Measurements from ENCODE around the gene MED13L. TPM values are rescaled to one million over a fixed set of nuclear protein-coding genes. Genes with fewer than 3 reads are reported as not detected.

Gene MED13L
- total RNA-seq, 1 donor from 2014 or later = 193 TPM

- DNase-seq (ENCODE audit: low spot score) (no peak), ATAC-seq (no peak)
- intact Hi-C loops (cut with DNase I) = no loop called here
These were observed 185.9 kb downstream of the MED13L start for GRCh38 chr12:116091579-116091978.

DNA sequence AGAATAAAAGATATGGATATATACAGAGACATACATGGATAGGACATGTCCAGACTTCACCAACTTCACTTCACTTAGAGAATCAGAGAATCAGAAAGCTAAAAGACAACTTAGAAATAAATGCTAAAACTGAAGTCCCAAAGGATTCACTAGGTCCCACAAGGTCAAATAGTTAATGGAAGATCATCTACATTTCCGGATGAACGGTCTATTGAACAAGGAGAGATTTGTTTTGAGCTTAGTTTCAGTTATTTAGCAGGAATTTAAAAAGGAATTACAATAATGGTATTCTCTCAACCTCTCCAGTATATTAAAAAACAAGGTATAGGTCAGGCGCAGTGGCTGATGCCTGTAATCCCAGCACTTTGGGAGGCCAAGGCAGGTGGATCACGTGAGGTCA is 187.0 kb downstream of the MED13L start:
- DNase-seq (ENCODE audit: low spot score) (no peak), ATAC-seq (no peak)
- intact Hi-C loops (cut with DNase I) = no loop called here

- intact Hi-C loops (cut with DNase I) = no loop called here
- DNase-seq (ENCODE audit: low spot score) = no peak
- ATAC-seq = no peak
These were observed 188.4 kb downstream of the MED13L start for GRCh38 chr12:116089080-116089479.

GRCh38 chr12:116087962-116088361 is 189.5 kb downstream of the MED13L start:
- intact Hi-C loops (cut with DNase I) = no loop called here
- ATAC-seq (no peak), DNase-seq (ENCODE audit: low spot score) (no peak)

- ATAC-seq = no peak
- DNase-seq (ENCODE audit: low spot score) = no peak
- intact Hi-C loops (cut with DNase I) = no loop called here
These were observed 190.1 kb downstream of the MED13L start for GRCh38 chr12:116087399-116087798.

DNA sequence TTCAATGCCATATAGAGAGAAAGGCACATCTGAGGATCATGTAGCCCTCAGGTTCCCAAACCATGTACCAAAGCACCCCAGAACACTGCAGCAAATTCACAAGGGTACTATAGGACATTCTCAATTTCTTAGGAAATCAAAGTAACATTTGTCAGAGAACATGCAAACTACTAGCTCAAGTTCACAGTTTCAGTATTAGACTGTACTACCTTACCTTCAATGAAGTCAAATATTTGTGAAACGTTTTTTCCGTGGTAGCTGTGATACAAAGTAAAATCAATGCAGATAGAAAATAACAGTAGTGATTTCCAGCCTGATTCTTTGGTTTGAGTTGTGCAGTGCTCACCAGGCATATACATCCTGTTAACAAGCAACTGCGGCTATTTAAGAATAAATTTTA is 197.1 kb downstream of the MED13L start:
- intact Hi-C loops (cut with DNase I) = no loop called here
- no peak for DNase-seq (ENCODE audit: low spot score)
- no peak for ATAC-seq

- ATAC-seq (no peak), DNase-seq (ENCODE audit: low spot score) (no peak)
- intact Hi-C loops (cut with DNase I) = no loop called here
These were observed 199.1 kb downstream of the MED13L start for GRCh38 chr12:116078396-116078795.

- intact Hi-C loops (cut with DNase I) = no loop called here
- no peak for ATAC-seq
These were observed 200.1 kb downstream of the MED13L start for GRCh38 chr12:116077431-116077830.

DNA sequence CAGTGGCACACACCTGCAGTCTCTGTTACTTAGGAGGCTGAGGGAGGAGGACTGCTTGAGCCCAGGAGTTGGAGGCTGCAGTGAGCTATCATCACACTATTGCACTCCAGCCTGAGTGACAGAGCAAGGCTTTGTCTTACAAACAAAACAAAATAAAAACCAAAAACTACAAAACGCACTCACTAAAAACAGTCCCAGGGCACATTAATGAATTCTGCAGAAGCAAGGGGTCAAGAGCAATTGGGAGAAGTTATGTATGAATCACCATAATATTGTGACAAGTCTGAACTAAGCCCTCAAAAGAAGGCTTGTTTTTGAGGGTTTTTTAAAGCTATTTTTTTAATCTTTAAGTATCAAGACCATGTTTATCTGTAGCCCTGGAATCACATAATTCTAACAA is 201.1 kb downstream of the MED13L start:
- ATAC-seq = no peak
- intact Hi-C loops (cut with DNase I) = no loop called here
- no peak for DNase-seq (ENCODE audit: low spot score)

More at GRCh38 chr12:116077431-116077830, 200.1 kb downstream of the MED13L start:
- no peak for DNase-seq (ENCODE audit: low spot score)

GRCh38 chr12:116074686-116075085 is 202.8 kb downstream of the MED13L start:
- intact Hi-C loops (cut with DNase I) = no loop called here
- DNase-seq (ENCODE audit: low spot score) (no peak), ATAC-seq (no peak)

DNA sequence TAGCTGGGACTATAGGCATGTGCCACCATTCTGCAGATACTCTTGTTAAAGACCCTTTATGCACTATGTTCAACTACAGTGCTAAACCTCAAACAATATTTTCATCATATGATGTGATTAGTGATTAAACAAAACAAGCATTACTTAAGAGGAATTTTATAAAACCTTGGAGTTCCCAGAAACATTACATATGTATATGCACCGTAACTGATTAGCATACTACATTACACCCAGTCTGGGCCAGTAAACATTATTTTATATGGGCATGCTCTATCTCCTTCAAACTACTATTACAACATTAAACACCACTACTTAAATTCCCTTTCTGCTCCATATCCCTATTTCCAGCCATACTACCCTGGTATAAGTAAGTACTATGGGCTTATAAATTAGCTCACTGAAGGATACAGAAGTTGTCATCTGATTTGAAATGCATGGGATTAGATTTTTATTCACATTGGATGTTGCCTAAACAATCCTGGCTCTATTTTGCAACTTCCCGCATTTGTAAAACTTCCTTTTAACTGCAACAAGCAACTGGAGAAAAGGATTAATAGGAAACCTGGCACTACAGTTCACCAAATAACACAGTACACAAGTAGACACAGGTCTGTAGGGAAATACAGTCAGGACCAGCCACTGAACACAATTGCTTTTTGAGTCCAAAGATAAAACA is 205.8 kb downstream of the MED13L start:
- ATAC-seq (no peak), DNase-seq (ENCODE audit: low spot score) (no peak)
- intact Hi-C loops (cut with DNase I) = no loop called here

- ATAC-seq (no peak), DNase-seq (ENCODE audit: low spot score) (no peak)
- intact Hi-C loops (cut with DNase I) = no loop called here
These were observed 207.0 kb downstream of the MED13L start for GRCh38 chr12:116070444-116070843.

DNA sequence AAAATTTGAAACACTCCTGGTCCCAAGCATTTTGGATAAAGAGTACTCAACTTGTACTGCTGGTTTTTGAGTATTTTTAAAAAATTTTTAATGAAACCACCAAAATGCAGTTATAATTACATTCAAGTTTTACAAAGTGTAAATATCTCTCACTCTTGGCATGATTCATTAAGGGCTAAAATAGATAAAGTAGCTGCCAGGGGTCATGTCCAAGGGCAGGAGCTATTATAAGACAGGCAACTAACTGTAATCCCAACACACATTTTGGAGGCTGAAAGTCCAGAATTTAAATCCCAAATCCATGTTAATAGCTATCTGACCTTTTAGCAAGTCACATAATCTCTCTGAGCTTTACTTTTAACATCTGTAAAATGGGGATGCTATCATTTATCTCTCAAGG is 207.6 kb downstream of the MED13L start:
- intact Hi-C loops (cut with DNase I) = no loop called here
- no peak for DNase-seq (ENCODE audit: low spot score)
- no peak for ATAC-seq

GRCh38 chr12:116068853-116069252 is 208.6 kb downstream of the MED13L start:
- intact Hi-C loops (cut with DNase I) = no loop called here
- ATAC-seq = no peak

DNA sequence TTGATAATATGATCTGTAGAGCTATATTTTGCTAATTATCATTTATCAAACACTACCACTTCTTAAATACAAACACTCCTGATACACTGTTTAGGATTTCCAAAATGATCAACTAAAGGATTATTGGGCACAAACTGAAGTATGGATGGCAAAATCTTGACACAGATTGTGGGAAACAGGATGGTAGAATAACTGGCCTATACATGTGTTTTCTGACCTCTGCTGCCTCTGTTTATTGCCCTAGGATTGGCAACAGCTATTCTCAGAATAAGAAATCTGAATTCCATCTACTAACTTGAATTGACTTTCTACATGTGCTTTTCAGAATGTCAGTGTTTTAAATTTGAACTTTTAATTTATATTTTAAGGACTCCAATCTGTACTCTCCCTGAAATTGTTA is 209.1 kb downstream of the MED13L start:
- ATAC-seq = no peak
- no peak for DNase-seq (ENCODE audit: low spot score)
- intact Hi-C loops (cut with DNase I) = no loop called here

More at GRCh38 chr12:116068853-116069252, 208.6 kb downstream of the MED13L start:
- DNase-seq (ENCODE audit: low spot score) = no peak

DNA sequence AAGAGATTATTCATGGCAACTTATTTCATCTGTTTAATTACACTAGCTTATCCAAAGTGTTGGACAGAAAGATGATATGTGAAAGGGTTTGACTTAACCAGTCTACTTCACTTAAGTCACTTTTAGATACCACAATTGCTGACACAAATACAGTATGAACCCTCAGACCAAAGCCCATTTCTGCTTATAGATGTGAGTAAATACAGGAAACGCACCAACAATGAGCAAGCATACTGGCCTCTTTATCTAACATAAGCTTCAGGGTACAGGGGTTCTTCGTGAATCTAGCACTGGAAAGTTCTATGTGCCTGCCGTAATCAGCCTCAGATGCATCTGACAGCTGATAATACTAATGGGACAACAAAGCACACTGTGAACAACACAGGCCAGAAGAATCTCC is 209.6 kb downstream of the MED13L start:
- DNase-seq (ENCODE audit: low spot score) = no peak
- intact Hi-C loops (cut with DNase I) = no loop called here
- ATAC-seq = no peak

DNA sequence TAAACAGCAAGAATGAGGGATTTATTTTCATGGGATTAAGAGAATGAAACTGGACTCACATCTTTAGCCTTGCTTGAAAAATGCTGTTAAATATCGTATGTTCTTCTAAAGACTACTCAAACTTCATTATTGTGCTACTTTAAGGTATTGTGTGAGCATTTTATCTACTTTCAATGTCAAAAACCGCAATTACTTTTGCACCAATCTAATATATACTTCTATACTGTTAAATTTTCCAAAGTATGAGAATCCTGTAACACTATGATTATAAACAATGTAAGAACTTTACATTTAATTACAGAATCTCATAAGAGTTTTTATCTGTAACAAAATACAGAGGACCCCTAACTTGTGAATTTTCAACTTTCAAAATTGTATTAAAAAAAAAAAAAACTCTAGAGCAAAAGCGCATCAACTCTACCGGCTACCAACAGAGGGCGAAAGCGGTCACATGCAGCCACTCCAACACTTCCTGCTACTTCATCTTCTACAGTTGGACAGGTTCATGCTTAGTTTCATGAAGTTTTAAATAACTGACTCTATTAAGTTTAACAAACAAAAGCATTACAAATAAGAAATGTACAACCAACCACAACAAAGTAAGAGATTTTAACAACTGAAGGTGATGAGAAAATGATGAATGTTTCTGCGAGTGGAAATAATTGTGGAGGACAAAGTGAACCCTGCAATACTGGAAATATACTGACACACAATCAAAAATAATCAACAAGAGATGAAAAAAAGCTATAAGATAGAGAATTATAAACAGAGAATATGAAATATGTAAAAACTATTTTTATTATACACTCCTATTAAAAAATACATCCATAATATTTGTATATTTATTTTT is 210.9 kb downstream of the MED13L start:
- ATAC-seq (no peak), DNase-seq (ENCODE audit: low spot score) (no peak)
- intact Hi-C loops (cut with DNase I) = no loop called here

DNA sequence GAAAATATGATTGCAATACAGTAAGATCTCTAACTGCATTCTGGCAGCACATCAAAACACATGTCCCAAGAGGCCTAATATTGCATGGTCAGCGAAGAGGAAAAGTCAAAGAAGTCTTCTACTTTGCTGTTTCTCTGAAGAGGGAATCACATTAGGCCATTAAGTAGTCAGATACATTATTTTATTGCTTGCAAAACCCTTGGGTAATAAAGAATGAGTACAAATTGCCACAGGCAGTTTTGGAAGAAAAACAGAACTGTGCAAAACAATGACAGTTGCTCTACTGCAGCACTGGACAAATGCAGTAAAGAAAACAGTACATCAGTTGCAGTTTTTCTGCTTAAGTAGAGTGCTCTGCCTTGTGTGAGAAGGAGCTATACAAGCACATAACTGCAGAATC is 211.9 kb downstream of the MED13L start:
- ATAC-seq (peak; percentile 40), DNase-seq (ENCODE audit: low spot score) (no peak)
- intact Hi-C loops (cut with DNase I) = no loop called here

DNA sequence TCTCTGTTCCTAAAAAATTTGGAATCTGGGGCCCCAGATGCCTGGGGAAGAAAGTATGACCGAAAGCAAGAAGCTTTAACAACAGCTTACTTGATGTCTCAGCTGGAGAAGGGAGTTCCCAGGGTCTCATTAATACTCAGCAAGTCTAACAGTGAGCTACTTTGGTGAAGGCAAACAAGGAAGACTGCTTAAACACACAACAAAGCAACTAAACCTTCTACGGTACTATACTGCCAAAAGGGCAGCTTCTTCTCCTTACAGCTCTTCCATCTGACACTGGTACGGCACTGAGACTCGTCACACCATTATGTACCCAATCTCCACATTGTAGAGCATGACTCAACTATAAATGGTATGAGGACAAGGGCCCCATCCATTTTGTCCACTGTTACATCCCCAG is 213.0 kb downstream of the MED13L start:
- DNase-seq (ENCODE audit: low spot score) (no peak), ATAC-seq (no peak)
- intact Hi-C loops (cut with DNase I) = no loop called here

DNA sequence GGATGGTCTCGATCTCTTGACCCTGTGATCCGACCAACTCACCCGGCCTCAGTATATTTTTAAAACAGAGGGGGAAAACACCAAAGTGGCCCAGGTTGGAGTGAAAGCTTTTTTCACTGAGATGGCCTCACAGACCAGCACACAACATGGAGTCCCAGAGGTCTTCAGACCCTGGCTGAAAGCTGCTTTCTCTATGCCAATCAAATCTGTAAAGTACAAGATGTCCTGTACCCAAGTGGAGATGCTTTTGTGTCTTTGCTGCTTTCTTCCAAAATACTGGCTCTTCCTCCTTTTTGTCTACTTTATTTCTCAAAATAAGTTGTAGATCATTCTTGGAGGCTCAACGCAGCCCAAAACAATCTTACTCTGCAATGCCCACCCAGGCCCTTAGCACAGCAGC is 214.8 kb downstream of the MED13L start:
- intact Hi-C loops (cut with DNase I) = no loop called here
- no peak for DNase-seq (ENCODE audit: low spot score)
- peak; percentile 73 for ATAC-seq

- DNase-seq (ENCODE audit: low spot score) (no peak), ATAC-seq (peak; percentile 13)
- intact Hi-C loops (cut with DNase I) = no loop called here
These were observed 216.7 kb downstream of the MED13L start for GRCh38 chr12:116060764-116061163.

Data from sciatic nerve (tissue), 2 donors.